ENCODE data around the gene MIER2.

MIER2 gene

GRCh38 chr19:355536-355935 lies 10.9 kb upstream of the MIER2 start:
- DNase-seq, result peak; percentile 15

GRCh38 chr19:355134-355533 lies 10.5 kb upstream of the MIER2 start:
- no peak for DNase-seq

- DNase-seq, result no peak
Measured at GRCh38 chr19:351976-352625, 7.5 kb upstream of the MIER2 start.

- no peak for DNase-seq
Measured at GRCh38 chr19:347946-348861, 3.6 kb upstream of the MIER2 start.

- DNase-seq, result no peak
Measured at GRCh38 chr19:345320-345879, 804 bp upstream of the MIER2 start.

- DNase-seq, result peak; percentile 66
Measured at GRCh38 chr19:343941-344624, 513 bp downstream of the MIER2 start.

GRCh38 chr19:343451-343931 lies 1.1 kb downstream of the MIER2 start:
- DNase-seq, result no peak

- no peak for DNase-seq
Measured at GRCh38 chr19:342801-343421, 1.7 kb downstream of the MIER2 start.

- no peak for DNase-seq
Measured at GRCh38 chr19:342128-342455, 2.5 kb downstream of the MIER2 start.

- DNase-seq, result no peak
Measured at GRCh38 chr19:341386-342127, 3.0 kb downstream of the MIER2 start.

- DNase-seq, result no peak
Measured at GRCh38 chr19:340620-341385, 3.8 kb downstream of the MIER2 start.

GRCh38 chr19:339262-339887 lies 5.2 kb downstream of the MIER2 start:
- DNase-seq, result no peak

- no peak for DNase-seq
Measured at GRCh38 chr19:338421-338820, 6.2 kb downstream of the MIER2 start.

- no peak for DNase-seq
Measured at GRCh38 chr19:336067-336614, 8.5 kb downstream of the MIER2 start.

GRCh38 chr19:335486-336066 lies 9.0 kb downstream of the MIER2 start:
- no peak for DNase-seq

- DNase-seq, result no peak
Measured at GRCh38 chr19:335072-335471, 9.5 kb downstream of the MIER2 start.

- no peak for DNase-seq
Measured at GRCh38 chr19:334296-335071, 10.1 kb downstream of the MIER2 start.

GRCh38 chr19:330503-330902 lies 14.1 kb downstream of the MIER2 start:
- DNase-seq, result no peak

GRCh38 chr19:329876-330275 lies 14.7 kb downstream of the MIER2 start:
- DNase-seq, result no peak
